Activated T-cell treated with anti-CD3 and anti-CD28 coated beads, Interleukin-2, amount 50 U/mL, for 72 hours (primary cell): ENCODE data around the gene CACNA1F. TPM values are rescaled to one million over a fixed set of nuclear protein-coding genes. Genes with fewer than 3 reads are reported as not detected.

Source experiments
- ATAC-seq, 2 donors: fragments of 150-1000 bp; cut with Tn5 transposase; replicated peaks in 1 of 2; 2 replicates each; pipeline ENCODE4 v1.10.0; 2021; ENCODE audit warnings: moderate library complexity in 2 of 2, mild to moderate bottlenecking in 1 of 2
- DNase-seq, 2 donors: peaks; one replicate each; pipeline ENCODE4 v3.0.0; 2021 to 2022; ENCODE audit warnings: mixed read lengths in 1 of 2
- H3K27ac Mint-ChIP-seq: one replicate; pipeline ENCODE4 v1.8.0; 2022; ENCODE audit warnings: mild to moderate bottlenecking, moderate library complexity, mixed read lengths
- H3K27me3 Mint-ChIP-seq: one replicate; pipeline ENCODE4 v1.8.0; 2022; ENCODE audit warnings: low read depth, mixed read lengths
- H3K36me3 Mint-ChIP-seq, 2 donors: one replicate each; pipeline ENCODE4 v1.8.0; 2022; ENCODE audit warnings: mixed read lengths in 2 of 2, mild to moderate bottlenecking in 1 of 2; ENCODE audit not compliant: insufficient read depth in 2 of 2
- H3K4me1 Mint-ChIP-seq: one replicate; pipeline ENCODE4 v1.8.0; 2022; ENCODE audit warnings: low read depth, mixed read lengths
- H3K4me3 Mint-ChIP-seq, 2 donors: one replicate each; pipeline ENCODE4 v1.8.0; 2022; ENCODE audit warnings: mild to moderate bottlenecking in 2 of 2, mixed read lengths in 2 of 2, moderate library complexity in 2 of 2
- H3K9me3 Mint-ChIP-seq, 2 donors: one replicate each; pipeline ENCODE4 v1.8.0; 2022; ENCODE audit warnings: mixed read lengths in 2 of 2
- total RNA-seq, 2 donors: library from RNA; stranded (reverse); gene quantifications; one replicate each; pipeline ENCODE4 v1.2.3, GENCODE V29; 2022

Gene CACNA1F
- total RNA-seq, 2 donors from 2014 or later = 3.4 to 4.1 TPM

DNA sequence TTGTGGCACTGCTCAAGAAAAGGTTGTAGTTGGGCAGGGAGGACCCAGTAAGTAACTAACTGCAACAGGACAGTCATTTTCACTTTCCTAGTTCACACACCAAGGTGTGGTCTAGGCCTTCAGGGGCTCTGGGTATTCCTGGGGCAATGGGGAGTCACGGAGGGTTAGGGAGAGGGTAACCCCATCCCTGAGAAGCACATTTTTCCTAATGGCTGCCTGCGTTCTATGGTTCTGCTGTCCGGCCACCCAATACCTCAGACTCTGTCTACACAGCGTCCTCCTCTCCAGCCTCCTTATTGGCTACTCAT, 35.5 kb upstream of the CACNA1F start:
- Mint-ChIP-seq H3K27ac (peak overlapping the region; percentile 96), H3K9me3 (no peaks in the 10 kb centered on the region), H3K36me3 (peaks cover 3 to 5% of the 10 kb centered on the region in 2 donors), H3K4me3 (peak overlapping the region; percentile 86 to 95), H3K4me1 (peaks cover 57% of the 10 kb centered on the region), H3K27me3 (peaks cover 8% of the 10 kb centered on the region)
- DNase-seq = no peak
- no peak for ATAC-seq

DNA sequence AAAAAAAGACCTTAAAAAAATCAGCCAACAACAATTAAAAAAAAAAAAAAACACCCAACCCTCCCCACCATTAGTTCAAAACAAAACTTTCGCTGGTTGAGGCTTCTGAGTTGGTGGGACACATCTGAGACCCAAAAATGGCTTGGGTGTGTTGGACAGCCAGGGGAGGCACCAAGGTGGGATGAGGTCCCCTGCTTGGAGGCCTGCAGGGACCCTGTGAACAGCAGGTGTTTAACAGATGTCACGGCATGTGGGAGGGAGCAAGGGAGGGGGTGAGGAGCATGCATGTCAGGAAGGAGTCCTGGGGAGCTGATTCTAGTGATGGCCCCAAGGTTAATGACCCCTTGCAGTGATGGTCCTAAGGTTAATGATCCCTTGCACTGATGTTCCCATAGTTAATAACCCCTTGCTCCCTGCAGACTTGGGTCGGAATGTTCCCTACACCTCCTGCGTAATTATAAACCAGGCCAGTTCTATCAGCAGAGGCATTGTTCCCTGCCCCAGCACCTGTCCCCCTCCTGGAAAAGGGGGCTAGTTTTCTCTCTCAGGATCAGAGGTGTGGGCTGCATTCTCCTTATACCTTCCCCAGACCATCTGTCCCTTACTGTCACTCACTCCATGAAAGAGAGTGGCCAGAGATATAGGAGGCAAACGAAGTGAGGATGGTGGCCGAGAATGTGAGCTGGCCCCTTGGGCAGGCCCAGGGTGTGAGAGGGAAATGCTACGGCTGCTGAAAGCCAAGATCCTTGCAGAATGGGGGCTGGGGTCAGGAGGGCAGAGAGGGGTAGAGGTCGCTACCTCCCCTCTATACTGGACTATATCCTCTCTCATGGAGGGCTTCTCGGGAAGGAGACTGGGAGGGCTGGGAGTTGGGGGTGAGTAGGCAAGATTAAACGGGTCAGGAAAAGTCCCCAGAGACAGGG, 33.6 kb upstream of the CACNA1F start:
- H3K9me3 Mint-ChIP-seq = no peaks in the 10 kb centered on the region
- H3K27me3 Mint-ChIP-seq = peaks cover 8% of the 10 kb centered on the region
- DNase-seq (no peak), ATAC-seq (no peak)
- peaks cover 55% of the 10 kb centered on the region for H3K4me1 Mint-ChIP-seq
- H3K4me3 Mint-ChIP-seq = peak overlapping the region; percentile 86 to 95
- no peak overlapping the region for H3K27ac Mint-ChIP-seq
- H3K36me3 Mint-ChIP-seq = peaks cover 3 to 5% of the 10 kb centered on the region in 2 donors

DNA sequence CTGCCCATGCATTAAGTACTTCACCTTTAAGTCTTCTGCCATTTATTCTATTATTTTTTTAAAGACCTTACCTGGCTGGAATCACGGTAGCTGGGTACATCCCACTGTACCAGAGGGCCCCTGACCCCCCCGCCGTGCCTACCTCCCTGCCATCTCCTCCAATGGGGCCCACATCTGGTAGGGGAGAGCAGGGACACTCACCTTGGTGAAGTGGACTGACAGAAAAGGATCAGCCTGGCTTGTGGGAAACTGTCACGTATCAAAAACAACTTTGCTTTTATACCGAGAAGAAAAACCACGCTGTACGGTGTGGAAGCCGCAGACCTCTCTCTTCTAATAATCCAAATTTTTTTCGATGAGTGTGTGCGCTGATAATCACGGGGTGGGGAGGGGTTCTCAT, 31.3 kb upstream of the CACNA1F start, which contains the start of gene FOXP3:
FOXP3 (minus strand) TSS at position 251 of the 400 bp plus-strand sequence. CDS start 6,205 bp downstream, outside the sequence.
- ATAC-seq = no peak
- peaks cover 52% of the 10 kb centered on the region for H3K4me1 Mint-ChIP-seq
- DNase-seq = no peak
- peak within 1 kb of the TSS; percentile 89 for H3K27ac Mint-ChIP-seq
- H3K27me3 Mint-ChIP-seq = peaks cover 8% of the 10 kb centered on the region
- H3K4me3 Mint-ChIP-seq = peak within 1 kb of the TSS; percentile 69 to 73
- H3K9me3 Mint-ChIP-seq = no peaks in the 10 kb centered on the region
- H3K36me3 Mint-ChIP-seq = no peaks in the 10 kb centered on the region

DNA sequence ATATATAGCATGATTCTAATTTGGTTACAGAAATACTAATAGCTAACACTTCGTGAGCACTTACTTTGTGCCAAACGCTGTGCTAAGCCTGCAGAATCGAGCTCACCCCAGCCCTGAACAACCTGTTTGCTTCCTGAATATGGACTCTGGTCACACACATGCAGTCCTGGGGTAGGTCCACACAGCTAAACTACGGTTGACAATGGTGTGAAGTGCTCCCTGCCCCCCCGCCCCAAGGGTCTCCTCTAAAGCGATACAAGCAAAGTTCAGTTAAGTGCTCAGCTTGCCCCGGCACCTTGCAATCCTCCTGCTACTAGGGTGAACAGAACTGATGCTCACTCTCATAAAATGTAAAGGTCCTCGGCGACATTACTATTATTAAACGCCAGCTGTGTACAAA, 30.5 kb upstream of the CACNA1F start:
- H3K9me3 Mint-ChIP-seq = no peaks in the 10 kb centered on the region
- ATAC-seq (no peak), DNase-seq (no peak)
- peaks cover 52% of the 10 kb centered on the region for H3K4me1 Mint-ChIP-seq
- H3K36me3 Mint-ChIP-seq = no peaks in the 10 kb centered on the region
- H3K27me3 Mint-ChIP-seq = peaks cover 8% of the 10 kb centered on the region
- H3K27ac Mint-ChIP-seq = peak overlapping the region; percentile 47
- peak overlapping the region; percentile 69 to 73 for H3K4me3 Mint-ChIP-seq

DNA sequence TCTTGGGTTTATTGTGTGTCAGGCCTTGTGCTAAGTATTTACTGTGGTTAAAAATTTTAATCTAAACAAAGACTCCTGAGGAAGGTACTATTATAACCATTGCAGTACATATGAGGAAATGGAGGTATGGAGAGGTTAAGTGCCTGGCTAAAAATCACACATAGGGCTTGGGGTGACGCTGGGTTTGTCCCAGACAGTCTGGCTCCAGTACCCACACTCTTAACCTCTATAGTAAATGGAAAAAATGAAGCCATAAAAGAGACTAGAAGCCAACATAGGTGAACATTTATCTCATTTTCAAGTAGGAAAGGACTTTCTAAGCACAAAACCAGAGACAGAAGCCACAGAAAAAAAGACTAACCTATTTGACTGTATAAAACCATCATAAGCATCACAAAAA, 29.5 kb upstream of the CACNA1F start:
- H3K27me3 Mint-ChIP-seq = peaks cover 6% of the 10 kb centered on the region
- DNase-seq = no peak
- peaks cover 49% of the 10 kb centered on the region for H3K4me1 Mint-ChIP-seq
- H3K27ac Mint-ChIP-seq = peak overlapping the region; percentile 94
- ATAC-seq = peak; percentile 58 to 69
- H3K4me3 Mint-ChIP-seq = peak overlapping the region; percentile 69 to 73
- no peaks in the 10 kb centered on the region for H3K36me3 Mint-ChIP-seq
- H3K9me3 Mint-ChIP-seq = no peaks in the 10 kb centered on the region

DNA sequence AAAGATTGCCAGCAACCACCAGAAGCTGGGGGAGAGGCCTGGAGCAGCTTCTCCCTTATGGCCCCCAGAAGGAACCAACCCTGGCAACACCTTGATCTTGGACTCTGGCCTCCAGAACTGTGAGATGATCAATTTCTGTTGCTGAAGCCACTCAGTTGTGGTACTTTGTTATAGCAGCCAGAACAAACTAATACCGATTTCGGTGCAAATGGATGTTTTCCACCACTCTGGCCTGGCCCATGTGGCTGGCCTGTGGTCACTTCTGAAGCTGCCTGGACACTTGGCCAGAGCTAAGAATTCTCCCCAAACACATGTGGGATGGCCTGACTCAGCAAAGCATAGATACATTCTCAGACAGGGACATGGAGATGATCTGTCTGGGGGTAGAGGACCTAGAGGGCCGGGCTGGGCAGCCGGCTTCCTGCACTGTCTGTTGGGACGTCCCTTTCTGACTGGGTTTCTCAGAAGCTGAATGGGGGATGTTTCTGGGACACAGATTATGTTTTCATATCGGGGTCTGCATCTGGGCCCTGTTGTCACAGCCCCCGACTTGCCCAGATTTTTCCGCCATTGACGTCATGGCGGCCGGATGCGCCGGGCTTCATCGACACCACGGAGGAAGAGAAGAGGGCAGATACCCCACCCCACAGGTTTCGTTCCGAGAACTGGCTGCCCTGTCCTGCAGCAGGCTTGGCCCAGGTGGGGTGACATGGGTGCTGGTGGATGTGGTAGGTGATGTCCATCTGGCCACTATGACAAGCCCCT, 27.3 kb upstream of the CACNA1F start:
- DNase-seq (no peak), ATAC-seq (no peak)
- Mint-ChIP-seq H3K4me3 (peak overlapping the region; percentile 36 to 47), H3K4me1 (peaks cover 53% of the 10 kb centered on the region), H3K27me3 (no peaks in the 10 kb centered on the region), H3K9me3 (no peaks in the 10 kb centered on the region), H3K27ac (no peak overlapping the region), H3K36me3 (peaks cover 0 to under 1% of the 10 kb centered on the region in 2 donors)

DNA sequence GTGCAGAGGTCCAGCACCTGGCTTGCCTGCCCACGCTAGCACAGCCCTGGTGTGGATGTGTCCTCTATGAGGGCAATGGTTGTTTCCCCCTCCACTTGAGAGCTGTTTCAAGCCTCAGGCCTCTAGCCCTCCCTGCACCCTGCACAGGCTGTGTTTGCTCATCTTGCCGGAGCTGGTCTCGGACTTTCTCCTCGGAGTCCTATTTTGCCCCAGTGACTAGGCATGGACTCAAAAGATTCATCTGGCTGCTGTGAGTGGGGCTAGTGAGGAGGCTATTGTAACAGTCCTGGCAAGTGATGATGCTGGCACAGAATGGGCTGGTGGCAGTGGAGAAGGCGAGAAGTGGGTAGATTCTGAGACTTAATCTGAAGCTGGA, 25.6 kb upstream of the CACNA1F start:
- DNase-seq (no peak), ATAC-seq (no peak)
- no peaks in the 10 kb centered on the region for H3K9me3 Mint-ChIP-seq
- no peaks in the 10 kb centered on the region for H3K27me3 Mint-ChIP-seq
- H3K4me1 Mint-ChIP-seq = peaks cover 37% of the 10 kb centered on the region
- no peak overlapping the region for H3K27ac Mint-ChIP-seq
- peak overlapping the region; percentile 2 to 34 for H3K4me3 Mint-ChIP-seq
- peaks cover 0 to 1% of the 10 kb centered on the region in 2 donors for H3K36me3 Mint-ChIP-seq

DNA sequence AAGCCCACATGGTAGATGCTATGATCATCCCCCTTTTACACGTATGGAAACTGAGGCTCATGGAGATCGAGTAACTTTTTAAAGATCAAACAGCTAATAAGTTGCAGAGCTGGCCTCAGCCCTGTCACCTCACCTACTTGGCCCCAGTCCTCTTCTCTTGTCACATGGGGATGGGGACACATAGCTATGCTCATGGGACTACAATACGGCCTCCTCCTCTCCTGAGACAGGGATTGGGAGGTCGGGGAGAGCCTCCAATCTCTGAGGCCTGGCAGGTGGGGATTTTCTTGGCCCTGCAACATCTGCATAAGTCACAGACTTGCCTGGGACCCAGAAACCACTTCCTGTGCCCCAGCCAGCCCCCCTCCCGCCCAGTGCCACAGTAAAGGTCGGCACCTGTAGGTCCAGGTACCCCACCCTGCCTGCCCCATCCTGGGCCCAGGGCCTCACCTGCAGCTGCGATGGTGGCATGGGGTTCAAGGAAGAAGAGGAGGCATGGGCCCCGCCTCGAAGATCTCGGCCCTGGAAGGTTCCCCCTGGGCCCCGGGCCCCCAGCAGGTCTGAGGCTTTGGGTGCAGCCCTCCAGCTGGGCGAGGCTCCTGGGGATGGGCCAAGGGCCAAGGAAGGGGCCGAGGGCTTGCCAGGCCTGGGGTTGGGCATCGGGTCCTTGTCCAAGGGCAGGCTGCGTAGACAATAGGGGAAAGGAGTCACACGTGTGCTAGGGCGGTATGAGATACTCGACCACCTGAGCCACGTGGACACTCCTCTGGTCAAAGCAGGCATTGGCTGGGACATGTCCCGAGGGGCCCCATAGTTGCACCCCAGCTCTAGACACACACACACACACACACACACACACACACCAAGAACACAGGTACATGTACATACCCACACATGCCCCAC, 25.0 kb upstream of the CACNA1F start:
- H3K36me3 Mint-ChIP-seq = peaks cover 0 to 1% of the 10 kb centered on the region in 2 donors
- H3K27me3 Mint-ChIP-seq = no peaks in the 10 kb centered on the region
- H3K4me3 Mint-ChIP-seq = peak overlapping the region; percentile 31 to 57
- peak; percentile 48 to 57 for ATAC-seq
- peak overlapping the region; percentile 65 for H3K27ac Mint-ChIP-seq
- no peak for DNase-seq
- peaks cover 34% of the 10 kb centered on the region for H3K4me1 Mint-ChIP-seq
- H3K9me3 Mint-ChIP-seq = no peaks in the 10 kb centered on the region

DNA sequence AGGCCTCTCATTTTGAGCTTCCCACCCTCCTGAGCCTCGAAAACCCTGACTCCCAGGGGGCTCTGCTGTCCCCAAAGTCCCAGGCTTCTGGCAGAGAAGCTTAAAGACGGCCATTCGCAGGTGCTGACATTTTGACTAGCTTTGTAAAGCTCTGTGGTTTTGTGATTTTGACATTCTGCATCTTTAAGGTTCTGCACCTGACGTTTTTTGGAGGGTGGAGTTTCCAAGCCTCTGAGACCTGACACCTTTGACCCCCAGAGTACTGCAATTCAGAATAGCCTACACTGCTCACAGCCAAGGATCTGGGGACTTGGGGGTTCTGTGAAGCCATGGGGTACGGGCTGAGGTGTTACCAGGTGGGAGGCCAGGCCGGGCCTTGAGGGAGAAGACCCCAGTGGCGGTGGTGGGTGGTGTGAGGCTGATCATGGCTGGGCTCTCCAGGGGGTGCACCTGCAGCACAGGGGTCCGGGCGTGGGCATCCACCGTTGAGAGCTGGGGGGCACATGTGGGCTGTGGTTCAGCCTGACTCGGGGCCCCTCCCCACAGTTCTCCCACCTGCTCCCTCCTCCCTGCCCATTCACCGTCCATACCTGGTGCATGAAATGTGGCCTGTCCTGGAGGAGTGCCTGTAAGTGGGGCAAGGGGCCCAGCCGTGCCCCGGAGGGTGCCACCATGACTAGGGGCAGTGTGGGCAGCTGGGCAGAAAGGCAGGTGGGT, 24.1 kb upstream of the CACNA1F start:
- DNase-seq = no peak
- ATAC-seq = peak in 1 of 2 donors; percentile 21
- no peaks in the 10 kb centered on the region for H3K9me3 Mint-ChIP-seq
- no peak overlapping the region for H3K27ac Mint-ChIP-seq
- no peaks in the 10 kb centered on the region for H3K27me3 Mint-ChIP-seq
- H3K4me3 Mint-ChIP-seq = peak overlapping the region in 1 of 2 donors; percentile 31
- H3K36me3 Mint-ChIP-seq = peaks cover 0 to 1% of the 10 kb centered on the region in 2 donors
- peaks cover 25% of the 10 kb centered on the region for H3K4me1 Mint-ChIP-seq

DNA sequence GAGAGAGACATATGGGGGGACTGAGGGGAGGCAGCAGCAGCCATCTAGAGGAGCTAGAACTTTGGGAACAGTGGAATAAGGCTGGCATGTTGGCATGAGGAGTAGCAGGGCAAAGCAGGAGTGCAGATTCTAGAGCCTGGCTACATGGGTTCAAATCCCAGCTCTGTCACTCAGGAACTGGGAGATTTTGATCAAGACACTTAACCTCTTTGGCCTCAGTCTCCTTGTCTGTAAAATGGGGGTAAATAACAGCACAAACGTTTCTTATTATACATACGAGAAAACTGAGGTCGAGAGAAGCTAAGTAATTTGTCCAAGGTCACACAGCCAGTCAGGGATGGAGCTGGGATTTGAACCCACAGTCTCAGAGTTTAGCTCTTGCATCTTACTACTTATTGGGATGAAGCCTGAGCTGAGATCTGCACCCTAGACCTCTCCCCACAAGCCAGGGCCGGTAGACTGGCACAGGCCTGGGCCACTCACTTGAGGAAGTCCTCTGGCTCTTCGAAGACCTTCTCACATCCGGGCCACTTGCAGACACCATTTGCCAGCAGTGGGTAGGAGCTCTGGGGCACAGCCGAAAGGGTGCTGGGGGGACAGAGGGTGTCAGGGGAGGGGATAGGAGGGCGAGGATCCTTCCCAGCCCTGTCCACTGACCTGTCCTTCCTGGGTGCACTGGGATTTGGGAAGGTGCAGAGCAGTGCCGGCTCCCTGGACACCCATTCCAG, 23.3 kb upstream of the CACNA1F start:
- no peak overlapping the region for H3K4me3 Mint-ChIP-seq
- H3K4me1 Mint-ChIP-seq = peaks cover 19% of the 10 kb centered on the region

DNA sequence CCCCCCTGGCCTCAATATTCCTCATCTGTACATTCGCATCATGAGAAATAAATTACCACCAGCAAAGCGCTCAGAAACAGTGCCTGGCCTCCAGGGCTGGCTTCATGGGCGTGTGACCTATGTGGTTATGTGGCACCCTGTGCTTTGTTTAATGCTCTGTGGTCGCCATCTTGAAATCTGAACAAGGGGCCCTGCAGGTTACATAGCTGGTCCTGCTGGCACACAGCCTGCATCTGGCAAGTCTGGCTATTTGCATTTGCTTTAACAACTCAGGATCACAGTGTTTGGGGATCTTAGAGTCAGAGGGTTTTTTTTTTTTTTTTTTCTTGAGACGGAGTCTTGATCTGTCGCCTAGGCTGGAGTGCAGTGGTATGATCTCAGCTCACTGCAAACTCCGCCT, 21.5 kb upstream of the CACNA1F start:
- ATAC-seq (no peak), DNase-seq (no peak)
- Mint-ChIP-seq H3K36me3 (peaks cover 0 to 3% of the 10 kb centered on the region in 2 donors), H3K27ac (no peak overlapping the region), H3K27me3 (no peaks in the 10 kb centered on the region), H3K4me3 (no peak overlapping the region), H3K4me1 (peaks cover 21% of the 10 kb centered on the region), H3K9me3 (no peaks in the 10 kb centered on the region)

More for the DNA sequence above, 23.3 kb upstream of the CACNA1F start:
- peaks cover 0 to 1% of the 10 kb centered on the region in 2 donors for H3K36me3 Mint-ChIP-seq
- ATAC-seq = no peak
- no peak for DNase-seq
- H3K27me3 Mint-ChIP-seq = no peaks in the 10 kb centered on the region
- no peaks in the 10 kb centered on the region for H3K9me3 Mint-ChIP-seq
- H3K27ac Mint-ChIP-seq = no peak overlapping the region
